ENCODE results near the gene TEX48. TPM values are rescaled to one million over a fixed set of nuclear protein-coding genes. Genes with fewer than 3 reads are reported as not detected.

TEX48 gene
- total RNA-seq, 4 donors from 2014 or later = not detected

DNA sequence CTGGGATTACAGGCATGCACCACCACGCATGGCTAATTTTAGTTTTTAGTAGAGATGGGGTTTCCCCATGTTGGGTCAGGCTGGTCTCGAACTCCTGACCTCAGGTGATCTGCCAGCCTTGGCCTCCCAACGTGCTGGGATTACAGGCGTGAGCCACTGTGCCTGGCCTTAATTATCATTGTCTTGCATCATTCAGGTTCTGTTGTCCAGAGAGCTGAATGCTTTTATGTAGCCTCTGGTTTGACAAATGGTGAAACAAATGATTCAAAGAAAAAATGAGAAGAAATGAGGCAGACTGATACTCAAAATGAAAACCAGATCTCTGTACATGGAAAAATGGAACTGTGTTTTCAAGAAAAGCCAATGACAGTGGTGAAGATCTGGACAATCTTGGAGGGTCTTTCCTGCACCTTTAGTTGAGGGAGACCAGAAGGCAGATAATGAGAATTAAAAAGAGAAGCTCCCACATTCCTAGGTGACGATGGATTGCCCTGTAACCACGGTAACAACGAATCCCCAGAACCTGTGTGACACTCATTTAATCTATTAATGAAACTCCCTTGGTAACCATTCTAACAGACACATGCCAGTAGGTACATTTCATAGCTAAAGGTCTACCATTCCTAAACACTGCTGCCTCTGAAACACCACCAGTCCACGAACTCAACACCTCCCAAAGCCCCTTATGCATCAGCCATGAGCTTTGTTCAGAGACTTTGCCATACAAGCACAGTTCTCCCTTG, 1.6 kb downstream of the TEX48 start:
- no peak for DNase-seq (ENCODE audit: low spot score)
- TF ChIP-seq, protein P1, sequence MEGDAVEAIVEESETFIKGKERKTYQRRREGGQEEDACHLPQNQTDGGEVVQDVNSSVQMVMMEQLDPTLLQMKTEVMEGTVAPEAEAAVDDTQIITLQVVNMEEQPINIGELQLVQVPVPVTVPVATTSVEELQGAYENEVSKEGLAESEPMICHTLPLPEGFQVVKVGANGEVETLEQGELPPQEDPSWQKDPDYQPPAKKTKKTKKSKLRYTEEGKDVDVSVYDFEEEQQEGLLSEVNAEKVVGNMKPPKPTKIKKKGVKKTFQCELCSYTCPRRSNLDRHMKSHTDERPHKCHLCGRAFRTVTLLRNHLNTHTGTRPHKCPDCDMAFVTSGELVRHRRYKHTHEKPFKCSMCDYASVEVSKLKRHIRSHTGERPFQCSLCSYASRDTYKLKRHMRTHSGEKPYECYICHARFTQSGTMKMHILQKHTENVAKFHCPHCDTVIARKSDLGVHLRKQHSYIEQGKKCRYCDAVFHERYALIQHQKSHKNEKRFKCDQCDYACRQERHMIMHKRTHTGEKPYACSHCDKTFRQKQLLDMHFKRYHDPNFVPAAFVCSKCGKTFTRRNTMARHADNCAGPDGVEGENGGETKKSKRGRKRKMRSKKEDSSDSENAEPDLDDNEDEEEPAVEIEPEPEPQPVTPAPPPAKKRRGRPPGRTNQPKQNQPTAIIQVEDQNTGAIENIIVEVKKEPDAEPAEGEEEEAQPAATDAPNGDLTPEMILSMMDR (IDR thresholded peaks at IDR 0.05) = no peak
- ATAC-seq (ENCODE audit: low FRiP score) = no peak

DNA sequence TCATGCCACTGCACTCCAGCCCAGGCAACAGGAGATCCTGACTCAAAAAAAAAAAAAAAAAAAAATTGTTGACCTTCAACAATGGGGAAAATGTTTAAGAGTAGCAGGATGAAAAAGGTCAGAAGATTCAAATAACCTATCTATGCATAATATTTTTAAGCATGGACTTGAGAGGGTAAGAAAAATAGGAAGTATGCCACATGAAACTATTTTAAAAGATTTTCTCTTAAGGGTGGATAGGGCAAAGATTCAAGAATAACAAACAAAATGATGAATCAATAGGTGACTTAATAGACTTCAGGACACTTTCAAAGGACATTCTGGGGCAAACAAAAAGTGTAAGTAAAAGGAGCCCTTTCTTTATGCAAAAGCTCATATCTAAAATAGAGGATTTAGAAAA, 3.2 kb downstream of the TEX48 start:
- DNase-seq (ENCODE audit: low spot score) (no peak), ATAC-seq (ENCODE audit: low FRiP score) (no peak)
- TF ChIP-seq, protein P1 (IDR thresholded peaks at IDR 0.05) = no peak

DNA sequence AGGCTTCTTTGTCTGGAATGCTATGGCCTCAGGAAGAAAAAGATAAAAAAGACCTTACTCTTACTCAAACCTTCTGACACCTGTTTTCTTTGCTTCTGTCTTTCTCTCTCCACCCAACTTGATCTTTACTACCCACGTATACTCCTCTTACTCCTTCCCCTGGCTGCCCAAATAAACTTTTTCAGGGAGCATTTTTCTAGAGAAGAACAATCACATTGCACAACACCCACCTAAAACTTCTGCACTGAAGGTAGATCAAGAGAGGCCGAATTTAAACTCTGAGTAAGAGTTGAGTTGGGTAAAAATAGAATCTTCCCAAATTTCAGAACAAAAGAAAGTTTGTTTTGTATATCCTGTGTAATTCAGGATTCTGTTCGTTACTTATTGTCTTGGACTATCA, 3.9 kb downstream of the TEX48 start:
- TF ChIP-seq, protein P1 (IDR thresholded peaks at IDR 0.05) = no peak
- DNase-seq (ENCODE audit: low spot score) (no peak), ATAC-seq (ENCODE audit: low FRiP score) (no peak)

DNA sequence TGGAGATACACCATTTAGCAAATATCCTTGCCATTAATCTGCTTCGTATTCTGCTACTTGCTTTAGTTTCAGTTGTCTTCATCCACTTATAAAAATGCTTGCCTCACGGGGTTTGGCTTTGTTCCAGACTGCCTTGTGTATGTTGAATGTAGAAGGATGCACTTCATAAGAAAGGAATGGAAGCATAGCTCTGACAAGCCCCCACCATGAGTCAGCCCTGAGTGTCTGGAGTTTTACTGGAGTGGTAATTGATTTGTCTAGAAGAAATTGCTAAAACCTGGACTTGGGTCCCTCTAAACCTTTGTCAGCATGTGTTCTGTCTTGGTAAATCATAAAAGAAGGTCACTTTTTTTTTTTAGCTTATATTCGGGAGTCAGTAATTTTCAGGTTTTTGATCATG, 4.6 kb downstream of the TEX48 start:
- ATAC-seq (ENCODE audit: low FRiP score) (peak; percentile 78), DNase-seq (ENCODE audit: low spot score) (peak; percentile 59)
- TF ChIP-seq, protein P1 (IDR thresholded peaks at IDR 0.05) = no peak

DNA sequence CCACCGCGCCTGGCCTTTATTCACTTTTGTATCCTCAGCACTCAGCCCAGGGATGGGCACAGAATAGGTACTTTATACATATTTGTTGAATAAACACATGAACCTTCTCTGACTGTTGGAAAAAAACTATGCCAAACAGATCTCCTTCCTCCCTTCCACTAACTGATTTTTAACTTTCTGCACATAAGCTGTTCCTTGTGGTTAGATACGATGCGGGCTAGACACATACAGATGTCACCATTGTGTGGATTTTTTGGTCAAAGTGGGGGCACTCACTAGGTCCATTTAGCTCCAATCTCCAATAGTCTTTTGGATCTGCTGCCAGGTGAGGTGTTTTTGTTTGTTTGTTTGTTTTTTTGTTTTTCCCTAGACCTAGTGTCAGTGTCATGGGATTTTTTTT, 5.1 kb downstream of the TEX48 start:
- DNase-seq (ENCODE audit: low spot score) = no peak
- no peak for ATAC-seq (ENCODE audit: low FRiP score)
- TF ChIP-seq, protein P1 (IDR thresholded peaks at IDR 0.05) = no peak

DNA sequence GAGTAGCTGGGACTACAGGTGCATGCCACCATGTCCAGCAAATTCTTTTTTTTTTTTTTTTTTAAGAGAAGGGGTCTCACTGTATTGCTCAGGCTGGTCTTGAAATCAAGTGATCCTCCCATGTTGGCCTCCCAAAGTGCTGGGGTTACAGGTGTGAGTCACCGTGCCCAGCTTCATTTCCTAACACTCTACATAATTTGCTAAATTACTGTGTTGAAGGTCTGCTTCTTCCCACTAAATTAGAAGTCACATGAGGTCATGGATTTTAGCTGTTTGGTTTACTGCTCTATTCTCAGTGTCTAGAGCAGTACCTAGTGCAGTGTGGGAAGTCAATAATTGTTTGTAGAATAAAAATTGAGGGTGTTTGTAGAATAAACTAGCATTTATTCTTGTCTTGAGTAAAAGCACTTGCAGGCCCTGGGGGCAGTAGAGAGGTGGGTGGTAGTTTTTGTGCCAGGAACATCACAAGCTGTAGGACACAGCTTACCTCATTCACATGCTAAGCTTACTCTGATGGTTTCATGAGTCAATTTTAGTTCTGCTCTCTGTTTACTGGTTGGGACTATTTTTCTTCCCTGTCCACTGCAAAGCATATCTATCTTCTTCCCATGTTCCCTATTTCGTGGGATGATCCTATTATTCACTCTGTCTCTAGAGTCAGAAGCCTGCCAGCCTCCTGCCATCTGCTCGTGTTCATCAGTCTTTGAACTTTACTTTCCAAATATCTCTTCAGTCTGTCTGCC, 7.0 kb downstream of the TEX48 start:
- DNase-seq (ENCODE audit: low spot score) (no peak), ATAC-seq (ENCODE audit: low FRiP score) (no peak)
- TF ChIP-seq, protein P1 (IDR thresholded peaks at IDR 0.05) = no peak

Data from omental fat pad (tissue), 4 donors.